Trophoblast cell (in vitro differentiated cells and primary cell): Measurements from ENCODE around the gene ZDHHC22.

Experiments
- DNase-seq, 2 donors: peaks; one replicate each; pipeline ENCODE4 v3.0.0-alpha.2; 2016
- H2AFZ ChIP-seq: 2 replicates; pipeline ENCODE4 v1.6.1; 2013; ENCODE audit warnings: low read length, moderate library complexity, mild to moderate bottlenecking; ENCODE audit not compliant: insufficient read depth, poor library complexity
- H2AK5ac ChIP-seq: 2 replicates; pipeline ENCODE4 v1.6.1; 2013; ENCODE audit warnings: mild to moderate bottlenecking, low read length
- H2BK120ac ChIP-seq: 2 replicates; pipeline ENCODE4 v1.6.1; 2013; ENCODE audit warnings: low read length, mild to moderate bottlenecking, moderate library complexity; ENCODE audit not compliant: insufficient read depth, poor library complexity
- H2BK12ac ChIP-seq: 2 replicates; pipeline ENCODE4 v1.6.1; 2013; ENCODE audit warnings: mild to moderate bottlenecking, low read length, moderate library complexity
- H2BK5ac ChIP-seq: 2 replicates; pipeline ENCODE4 v1.6.1; 2013; ENCODE audit warnings: low read length, low read depth, moderate library complexity, mild to moderate bottlenecking; ENCODE audit not compliant: poor library complexity
- H3K14ac ChIP-seq: 2 replicates; pipeline ENCODE4 v1.6.1; 2013; ENCODE audit warnings: mild to moderate bottlenecking, low read length
- H3K18ac ChIP-seq: 2 replicates; pipeline ENCODE4 v1.6.1; 2013; ENCODE audit warnings: mild to moderate bottlenecking, low read length
- H3K23ac ChIP-seq: 2 replicates; pipeline ENCODE4 v1.6.1; 2013; ENCODE audit warnings: low read length
- H3K27ac ChIP-seq: 2 replicates; pipeline ENCODE4 v1.5.1; 2013; ENCODE audit warnings: low read depth, mild to moderate bottlenecking, inconsistent platforms, low read length, moderate library complexity
- H3K27me3 ChIP-seq: 2 replicates; pipeline ENCODE4 v1.6.1; 2013; ENCODE audit warnings: inconsistent platforms, mild to moderate bottlenecking, low read length, moderate library complexity; ENCODE audit not compliant: insufficient read depth
- H3K36me3 ChIP-seq, 2 experiments: 1 replicate in 1 of 2; 2 replicates in 1 of 2; pipeline ENCODE4 v1.6.1; 2013; ENCODE audit warnings: low read length in 2 of 2, mild to moderate bottlenecking in 2 of 2, moderate library complexity in 1 of 2; ENCODE audit not compliant: insufficient read depth in 2 of 2, control insufficient read depth in 1 of 2
- H3K4ac ChIP-seq: 2 replicates; pipeline ENCODE4 v1.6.1; 2013; ENCODE audit warnings: low read depth, mild to moderate bottlenecking, low read length, moderate library complexity
- H3K4me1 ChIP-seq, 2 experiments: 1 replicate in 1 of 2; 2 replicates in 1 of 2; pipeline ENCODE4 v1.6.1; 2013; ENCODE audit warnings: low read length in 2 of 2, mild to moderate bottlenecking in 2 of 2, moderate library complexity in 1 of 2; ENCODE audit not compliant: insufficient read depth in 2 of 2, control insufficient read depth in 1 of 2
- H3K4me2 ChIP-seq: 2 replicates; pipeline ENCODE4 v1.6.1; 2013; ENCODE audit warnings: inconsistent platforms, mild to moderate bottlenecking, low read length, moderate library complexity
- H3K4me3 ChIP-seq: 2 replicates; pipeline ENCODE4 v1.5.1; 2013; ENCODE audit warnings: mild to moderate bottlenecking, low read depth, low read length, inconsistent platforms
- H3K79me1 ChIP-seq: one replicate; pipeline ENCODE4 v1.6.1; 2013; ENCODE audit warnings: low read length
- H3K79me2 ChIP-seq: 2 replicates; pipeline ENCODE4 v1.6.1; 2013; ENCODE audit warnings: low read length, mild to moderate bottlenecking; ENCODE audit not compliant: control insufficient read depth, insufficient read depth, poor library complexity
- H3K9ac ChIP-seq: 2 replicates; pipeline ENCODE4 v1.6.1; 2013; ENCODE audit warnings: mild to moderate bottlenecking, low read length
- H3K9me3 ChIP-seq: 2 replicates; pipeline ENCODE4 v1.6.1; 2013; ENCODE audit warnings: low read depth, mild to moderate bottlenecking, control low read depth, inconsistent platforms, low read length; ENCODE audit not compliant: insufficient read depth
- H4K12ac ChIP-seq: 2 replicates; pipeline ENCODE4 v1.6.1; 2013; ENCODE audit warnings: low read depth, mild to moderate bottlenecking, low read length, moderate library complexity
- H4K8ac ChIP-seq: 2 replicates; pipeline ENCODE4 v1.6.1; 2013; ENCODE audit warnings: low read depth, mild to moderate bottlenecking, low read length, moderate library complexity
- H4K91ac ChIP-seq: one replicate; pipeline ENCODE4 v1.6.1; 2013; ENCODE audit warnings: low read depth, mild to moderate bottlenecking, low read length, moderate library complexity
- WGBS: extraction: QIAGEN DNeasy Blood & Tissue Kit; methylation state at CpG from one replicate; pipeline ENCODE4 v1.1.7; 2013; ENCODE audit warnings: missing lambda C conversion rate; ENCODE audit not compliant: insufficient read length, insufficient coverage; ENCODE audit errors: extremely low coverage; 5-methylcytosine and 5-hydroxymethylcytosine counted together

The ZDHHC22 gene

DNA sequence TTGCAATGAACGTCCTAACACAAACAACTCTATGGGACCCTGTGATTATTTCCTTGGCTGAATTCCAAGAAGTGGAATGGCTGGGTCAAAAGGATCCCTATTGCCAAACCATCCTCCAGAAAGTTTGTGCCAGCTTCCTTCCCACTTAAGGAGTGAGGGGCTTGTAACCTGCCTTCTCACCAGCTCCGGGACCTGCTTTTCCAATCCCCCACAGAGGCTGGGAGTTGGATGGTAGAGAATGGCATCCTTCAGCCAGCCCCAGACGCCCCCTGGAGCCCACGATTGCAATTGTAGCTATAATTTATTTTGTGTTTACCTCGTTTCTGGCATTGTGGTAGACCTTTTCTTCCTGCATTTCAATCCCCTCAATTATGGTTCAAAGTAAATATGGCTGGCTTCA is 9.7 kb upstream of the ZDHHC22 start:
- Histone ChIP-seq H2AK5ac (no peak overlapping the region), H3K4ac (no peak overlapping the region), H4K8ac (no peak overlapping the region), H4K12ac (no peak overlapping the region), H3K27me3 (no peaks in the 10 kb centered on the region), H3K4me2 (no peak overlapping the region), H2BK120ac (no peak overlapping the region), H3K14ac (no peak overlapping the region), H3K9me3 (no peaks in the 10 kb centered on the region), H3K27ac (no peak overlapping the region), H2BK12ac (no peak overlapping the region), H3K18ac (no peak overlapping the region), H3K36me3 (no peaks in the 10 kb centered on the region), H3K79me2 (no peaks in the 10 kb centered on the region), H3K23ac (no peak overlapping the region), H3K79me1 (no peaks in the 10 kb centered on the region), H3K4me3 (no peak overlapping the region), H4K91ac (no peak overlapping the region), H3K4me1 (peaks cover 0 to under 1% of the 10 kb centered on the region in 2 experiments), H2AFZ (no peak overlapping the region), H2BK5ac (no peak overlapping the region), H3K9ac (no peak overlapping the region)
- no peak for DNase-seq
- no CpG with 5 or more reads among the region's 5 CpGs for WGBS

DNA sequence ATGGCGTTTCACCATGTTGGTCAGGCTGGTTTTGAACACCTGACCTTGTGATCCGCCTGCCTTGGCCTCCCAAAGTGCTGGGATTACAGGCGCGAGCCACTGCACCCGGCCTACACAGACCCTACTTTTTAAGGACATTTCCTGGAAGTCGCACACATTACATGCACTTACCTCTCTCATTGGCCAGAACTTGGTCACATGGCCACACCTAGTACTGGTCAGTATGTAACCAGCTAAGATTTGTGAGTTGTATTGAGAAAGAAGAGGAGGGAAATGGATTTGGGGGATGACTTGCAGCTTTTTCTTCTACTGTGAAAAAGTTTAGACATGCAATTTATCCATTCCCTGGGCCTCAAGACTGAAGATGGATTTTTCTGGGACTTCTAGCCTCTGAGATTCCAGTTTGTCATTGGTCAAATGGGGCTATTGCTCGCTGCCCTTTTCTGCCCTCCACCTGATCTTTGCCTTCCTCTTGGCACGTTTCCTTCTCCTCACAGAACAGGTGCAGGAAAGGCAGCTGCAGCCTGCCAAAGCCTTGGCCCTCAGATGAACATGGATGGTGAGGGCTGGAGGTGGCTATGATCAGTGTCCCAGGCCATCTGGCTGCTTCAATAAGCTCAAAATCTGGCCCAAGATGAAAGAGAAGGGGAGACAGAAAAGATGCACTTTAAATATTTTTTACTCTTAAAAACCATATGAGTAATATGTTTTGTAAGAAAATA is 7.1 kb upstream of the ZDHHC22 start:
- H2AK5ac ChIP-seq = no peak overlapping the region
- H3K18ac ChIP-seq = no peak overlapping the region
- H4K12ac ChIP-seq = no peak overlapping the region
- H3K9ac ChIP-seq = no peak overlapping the region
- H3K4me1 ChIP-seq = peaks cover 4 to 6% of the 10 kb centered on the region in 2 experiments
- no peaks in the 10 kb centered on the region for H3K79me2 ChIP-seq
- no peak for DNase-seq
- no peaks in the 10 kb centered on the region for H3K9me3 ChIP-seq
- H4K91ac ChIP-seq = no peak overlapping the region
- peaks cover 4% of the 10 kb centered on the region for H3K27me3 ChIP-seq
- H3K4me2 ChIP-seq = no peak overlapping the region
- H3K27ac ChIP-seq = no peak overlapping the region
- no peak overlapping the region for H2AFZ ChIP-seq
- H3K4me3 ChIP-seq = no peak overlapping the region
- H2BK12ac ChIP-seq = no peak overlapping the region
- no CpG with 5 or more reads among the region's 8 CpGs for WGBS
- H3K79me1 ChIP-seq = no peaks in the 10 kb centered on the region
- no peak overlapping the region for H4K8ac ChIP-seq
- H3K23ac ChIP-seq = no peak overlapping the region
- no peak overlapping the region for H3K14ac ChIP-seq
- H3K4ac ChIP-seq = no peak overlapping the region
- H3K36me3 ChIP-seq = no peaks in the 10 kb centered on the region
- H2BK120ac ChIP-seq = no peak overlapping the region
- no peak overlapping the region for H2BK5ac ChIP-seq

DNA sequence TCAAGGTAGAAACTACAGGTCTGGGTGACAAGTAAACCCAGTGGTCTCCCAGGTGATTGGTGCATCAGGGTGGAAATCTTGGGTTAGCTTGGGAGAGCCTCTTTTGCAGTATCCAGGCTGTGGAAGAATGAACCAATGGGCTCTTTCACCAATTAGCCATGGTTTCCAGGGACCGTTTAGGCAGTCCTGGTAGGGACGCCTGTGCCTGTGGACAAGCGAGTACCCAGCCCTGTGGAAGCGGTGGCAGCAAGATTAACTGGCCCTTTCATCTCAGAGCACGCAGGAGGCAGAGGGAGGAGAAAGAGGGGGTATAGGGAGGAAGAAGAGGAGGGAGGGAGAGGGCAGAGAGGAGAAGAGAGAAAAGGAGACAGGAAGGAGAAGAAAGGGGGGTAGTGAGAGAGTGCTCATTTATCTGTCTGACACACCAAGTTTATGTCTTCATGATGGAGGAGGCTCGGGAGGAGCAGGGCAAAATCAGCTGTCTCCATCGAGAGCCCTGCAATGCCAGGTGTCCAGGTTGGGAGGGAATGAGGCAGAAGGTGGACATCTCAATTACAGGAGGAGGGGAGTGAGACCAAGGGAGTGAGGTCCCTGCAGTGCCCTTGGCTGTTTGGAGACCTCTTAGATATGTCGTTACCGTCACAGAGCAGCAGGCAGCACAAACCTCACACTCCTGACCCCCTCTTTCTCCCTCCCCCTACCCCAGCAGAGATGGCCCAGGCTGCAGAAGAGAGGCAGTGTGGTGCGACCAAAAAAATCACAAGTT is 4.6 kb upstream of the ZDHHC22 start:
- no peak for DNase-seq
- Histone ChIP-seq H3K36me3 (no peaks in the 10 kb centered on the region), H3K79me1 (no peaks in the 10 kb centered on the region), H4K91ac (no peak overlapping the region), H2BK5ac (no peak overlapping the region), H3K14ac (no peak overlapping the region), H3K27ac (no peak overlapping the region), H2BK120ac (no peak overlapping the region), H2BK12ac (no peak overlapping the region), H3K9me3 (peaks cover 1% of the 10 kb centered on the region), H3K4me3 (no peak overlapping the region), H3K27me3 (peaks cover 25% of the 10 kb centered on the region), H4K8ac (no peak overlapping the region), H3K4me1 (peaks cover 7 to 8% of the 10 kb centered on the region in 2 experiments), H2AFZ (no peak overlapping the region), H3K18ac (no peak overlapping the region), H3K9ac (no peak overlapping the region), H4K12ac (no peak overlapping the region), H3K23ac (no peak overlapping the region), H2AK5ac (no peak overlapping the region), H3K4me2 (no peak overlapping the region), H3K4ac (no peak overlapping the region), H3K79me2 (no peaks in the 10 kb centered on the region)
- WGBS = no CpG with 5 or more reads among the region's 10 CpGs

DNA sequence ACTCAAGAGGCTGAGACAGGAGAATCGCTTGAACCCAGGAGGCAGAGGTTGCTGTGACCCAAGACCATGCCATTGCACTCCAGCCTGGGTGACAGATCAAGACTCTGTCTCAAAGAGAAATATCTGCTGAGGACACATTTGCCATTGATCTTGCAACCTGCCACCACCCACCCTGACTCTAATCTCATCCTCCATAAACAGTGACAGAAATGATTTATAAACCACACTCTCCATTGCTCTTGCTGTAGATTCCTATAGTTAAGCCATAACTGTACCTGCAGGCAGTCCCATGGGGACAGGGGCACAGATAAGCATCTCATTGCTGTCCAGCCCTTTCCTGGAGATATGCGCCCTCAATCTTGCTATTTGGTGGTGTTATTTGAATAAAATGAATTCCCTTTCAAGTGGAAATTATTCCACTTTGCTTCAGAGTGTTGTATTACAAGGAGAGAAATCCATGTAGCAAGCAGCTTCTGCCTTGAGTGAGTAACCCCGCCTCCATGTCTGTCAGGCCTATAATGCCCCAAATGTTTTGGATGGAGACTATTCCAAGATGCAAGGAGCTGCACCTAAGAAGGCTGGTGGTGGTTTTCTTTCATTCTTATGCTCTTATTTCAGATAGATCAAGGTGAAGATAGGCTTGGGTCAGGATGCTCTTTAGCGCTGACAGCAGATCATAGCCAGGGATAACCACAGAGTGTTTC is 3.0 kb upstream of the ZDHHC22 start:
- Histone ChIP-seq H3K4me2 (no peak overlapping the region), H3K23ac (no peak overlapping the region), H3K14ac (no peak overlapping the region), H3K18ac (no peak overlapping the region), H3K4ac (no peak overlapping the region), H3K79me1 (no peaks in the 10 kb centered on the region), H2BK12ac (no peak overlapping the region), H3K36me3 (no peaks in the 10 kb centered on the region), H4K12ac (no peak overlapping the region), H3K27ac (no peak overlapping the region), H3K4me1 (peaks cover 12 to 18% of the 10 kb centered on the region in 2 experiments), H3K9ac (no peak overlapping the region), H3K9me3 (peaks cover 3% of the 10 kb centered on the region), H2BK5ac (no peak overlapping the region), H3K27me3 (peaks cover 40% of the 10 kb centered on the region), H3K4me3 (no peak overlapping the region), H4K8ac (no peak overlapping the region), H2AK5ac (no peak overlapping the region), H2AFZ (no peak overlapping the region), H3K79me2 (no peaks in the 10 kb centered on the region), H4K91ac (no peak overlapping the region), H2BK120ac (no peak overlapping the region)
- DNase-seq = no peak
- WGBS = no CpG with 5 or more reads among the region's 4 CpGs
